ENCODE results near the gene FAM234B. TPM values are rescaled to one million over a fixed set of nuclear protein-coding genes. Genes with fewer than 3 reads are reported as not detected.
"Not testable (repeated sequence)": the region's sequence is repeated elsewhere in the genome, so short reads cannot be mapped to it uniquely, and the experiment has no call there.

Gene FAM234B
- total and polyA plus RNA-seq, 2 of the 8 experiments (the other 6 are each of a cell fraction or from before 2014, with no cell fraction given): 12.5 to 29.1 TPM

GRCh38 chr12:13035335-13035734 is 8.8 kb upstream of the FAM234B start:
- POLR2A ChIA-PET (ENCODE audit: partially characterized antibody): not testable (repeated sequence)
- 89% methylated on average over 5 of the region's 5 CpGs; no CpG with 5 or more reads in 1 of the 2 experiments for WGBS, 2 experiments (ENCODE audit: extremely low coverage in 1 of 2, insufficient coverage in 1 of 2, insufficient read length in 1 of 2, insufficient replicate concordance in 2 of 2, low coverage in 1 of 2, low lambda C conversion rate in 2 of 2, missing lambda C conversion rate in 1 of 2)

More at GRCh38 chr12:13035335-13035734, 8.8 kb upstream of the FAM234B start:
- not testable (repeated sequence) for H3K23me2 ChIP-seq (ENCODE audit: low read depth, low read length); H4K5ac ChIP-seq (ENCODE audit: insufficient read length, low read depth, low read length); H2BK5ac ChIP-seq (ENCODE audit: low read depth, low read length); H3K14ac ChIP-seq (ENCODE audit: insufficient read length); H4K8ac ChIP-seq (ENCODE audit: extremely low read depth, insufficient read depth, low read length); H3K18ac ChIP-seq (ENCODE audit: extremely low read depth, low read length); H3K4me2 ChIP-seq (ENCODE audit: insufficient read depth in 1 of 2, low read depth in 2 of 2, low read length in 2 of 2); H2AFZ ChIP-seq (ENCODE audit: low read length); H3K9ac ChIP-seq (replicated peaks in 1 of 4; ENCODE audit: extremely low read depth in 1 of 4, low read depth in 3 of 4, low read length in 3 of 4); H3K27me3 ChIP-seq (replicated peaks in 1 of 4; ENCODE audit: control insufficient read depth in 3 of 4, extremely low read depth in 1 of 4, insufficient read depth in 3 of 4, low read length in 3 of 4); FAIRE-seq; H3K36me3 ChIP-seq (ENCODE audit: control insufficient read depth in 2 of 4, insufficient read depth in 4 of 4, low read length in 3 of 4); H2BK120ac ChIP-seq (replicated peaks; ENCODE audit: low read depth, low read length); H3K56ac ChIP-seq (replicated peaks; ENCODE audit: insufficient read length, low read depth, low read length); H2BK12ac ChIP-seq (ENCODE audit: low read depth, low read length); H3K23ac ChIP-seq (ENCODE audit: insufficient read length); H3K4ac ChIP-seq (replicated peaks; ENCODE audit: insufficient read length, low read depth, low read length); H4K20me1 ChIP-seq (replicated peaks in 1 of 2; ENCODE audit: control insufficient read depth in 1 of 2, insufficient read depth in 2 of 2, low read length in 2 of 2); H4K91ac ChIP-seq (replicated peaks; ENCODE audit: insufficient read length, low read length); H2BK20ac ChIP-seq (ENCODE audit: low read length); H3K4me3 ChIP-seq (ENCODE audit: extremely low read depth in 1 of 4, insufficient read depth in 2 of 4, low read depth in 3 of 4, low read length in 4 of 4); H2BK15ac ChIP-seq (ENCODE audit: low read length); H3K27ac ChIP-seq (ENCODE audit: low read depth, low read length); H3K9me3 ChIP-seq (ENCODE audit: insufficient read depth in 2 of 2, low read depth in 1 of 2, low read length in 1 of 2); H3K79me2 ChIP-seq (ENCODE audit: control insufficient read depth in 1 of 2, insufficient read depth in 2 of 2, low read length in 2 of 2); DNase-seq (ENCODE audit: low read depth in 1 of 2, low spot score in 2 of 2); H3K4me1 ChIP-seq (replicated peaks in 1 of 4; ENCODE audit: control insufficient read depth in 3 of 4, insufficient read depth in 4 of 4, low read length in 3 of 4); H2AK5ac ChIP-seq (ENCODE audit: low read depth, low read length); H3K79me1 ChIP-seq (ENCODE audit: low read depth, low read length)
- CTCF ChIA-PET (ENCODE audit: partially characterized antibody): interaction anchor here (0.6 to 2.1 kb wide), 10 partner anchors 8 to 865 kb away, joined by 3 to 7 read pairs (median 5); partner anchors contain the start of gene FAM234B
